ENCODE measurements around the gene MAP1B. TPM values are rescaled to one million over a fixed set of nuclear protein-coding genes. Genes with fewer than 3 reads are reported as not detected.

Gene MAP1B
- total and polyA plus RNA-seq, 9 of the 15 experiments (the other 6 are each of a cell fraction or from before 2014, with no cell fraction given), result 5.2 to 66.1 (median 17.3) TPM

DNA sequence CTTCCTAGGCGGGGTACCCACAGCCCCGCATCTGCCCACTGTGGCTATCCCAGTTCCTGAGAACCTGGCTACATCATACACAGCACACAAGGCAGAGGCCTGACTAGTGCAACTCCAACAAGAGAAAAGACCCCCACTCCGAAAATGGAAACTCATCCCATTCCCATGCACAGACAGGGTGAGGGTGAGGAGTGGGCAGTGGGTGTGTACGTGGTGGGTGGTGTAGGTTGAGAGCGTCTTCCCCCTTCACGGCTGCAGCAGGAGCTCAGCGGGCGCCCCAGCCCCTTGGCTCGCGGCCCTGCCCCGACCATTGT lies 501 bp upstream of the MAP1B start:
- Histone ChIP-seq H3K27me3 (ENCODE audit: control insufficient read depth in 2 of 2, insufficient read depth in 2 of 2, low read length in 2 of 2) (no peaks in the 10 kb centered on the region), H3K9me3 (replicated peaks; ENCODE audit: control insufficient read depth, insufficient read depth, low read depth, low read length) (no peaks in the 10 kb centered on the region), H3K4me2 (ENCODE audit: insufficient read depth, low read length) (peak overlapping the region; percentile 89), H3K9ac (ENCODE audit: insufficient read depth in 1 of 2, low read depth in 2 of 2, low read length in 2 of 2) (peak overlapping the region; percentile 86 to 94), H3K27ac (ENCODE audit: extremely low read depth, low read depth, low read length) (peak overlapping the region; percentile 53), H3K4me3 (peak overlapping the region; percentile 66), H2AFZ (ENCODE audit: low read depth, low read length) (peak overlapping the region; percentile 94), H3K9me1 (ENCODE audit: control insufficient read depth, insufficient read depth, low read length) (peaks cover 3% of the 10 kb centered on the region), H3K79me2 (ENCODE audit: control insufficient read depth, insufficient read depth, low read length) (peaks cover 43% of the 10 kb centered on the region), H4K20me1 (replicated peaks; ENCODE audit: control insufficient read depth, insufficient read depth, low read length) (peaks cover 14% of the 10 kb centered on the region; the same call in 1 of the 2 replicates), H3K36me3 (ENCODE audit: control insufficient read depth, insufficient read depth, low read length) (peaks cover 11% of the 10 kb centered on the region), H3K4me1 (replicated peaks in 1 of 2; ENCODE audit: control insufficient read depth in 2 of 2, insufficient read depth in 2 of 2, low read length in 2 of 2) (peaks cover 18 to 30% of the 10 kb centered on the region in 2 experiments)
- in situ Hi-C loops (cut with MboI), result no loop called here
- CTCF ChIA-PET (ENCODE audit: low intra/inter-chr PET ratio), result no interaction called here
- FAIRE-seq (no peak), DNase-seq (ENCODE audit: extremely low read depth in 1 of 4, low spot score in 3 of 4) (no peak), ATAC-seq (peak; percentile 3)
- POLR2A ChIA-PET, result interaction anchor here (0.5 to 5.1 kb wide), 8 partner anchors 8 to 432 kb away, joined by 3 to 21 read pairs (median 4); no protein-coding TSS in a partner anchor
- intact Hi-C loops (cut with micrococcal nuclease), result no loop called here
- 22% methylated on average over 8 of the region's 11 CpGs for WGBS (ENCODE audit: insufficient coverage, low coverage, missing lambda C conversion rate)
- BruUV-seq (replicated peaks), result no TSS peak
- peak; percentile 64; the same call in 1 of the 2 replicates for TF ChIP-seq DMBX1 (CRISPR knock-in tag; IDR thresholded peaks at IDR 0.05; ENCODE audit: borderline replicate concordance)
- no peak for TF ChIP-seq ZNF551 (CRISPR knock-in tag; IDR thresholded peaks at IDR 0.05)
- TF ChIP-seq MAFF (IDR thresholded peaks at IDR 0.05; ENCODE audit: low read length), result no peak
- 0 out of 2 replicates have a peak, but pooled peaks have one; percentile 6 for TF ChIP-seq LCOR (CRISPR knock-in tag; IDR thresholded peaks at IDR 0.05)
- 0 out of 2 replicates have a peak, but pooled peaks have one; percentile 59 for TF ChIP-seq HDAC8 (tag; IDR thresholded peaks at IDR 0.05)
- TF ChIP-seq SMAD4 (CRISPR knock-in tag; conservative IDR thresholded peaks at IDR 0.05), result peak; percentile 80; the same call in 1 of the 2 replicates
- peak; percentile 70; the same call in 1 of the 2 replicates for TF ChIP-seq NR4A1 (CRISPR knock-in tag; IDR thresholded peaks at IDR 0.05)
- no peak for TF ChIP-seq NR4A1 (tag; IDR thresholded peaks at IDR 0.05)
- TF ChIP-seq HNRNPL (IDR thresholded peaks at IDR 0.05; ENCODE audit: low read depth, low read length), result no peak
- no peak for TF ChIP-seq NR3C1 (CRISPR knock-in tag; IDR thresholded peaks at IDR 0.05)
- TF ChIP-seq CREB1 (IDR thresholded peaks at IDR 0.05), result no peak
- no peak; the same call in 1 of the 2 replicates for TF ChIP-seq CREB1 (CRISPR knock-in tag; IDR thresholded peaks at IDR 0.05)
- no peak for TF ChIP-seq CHD1 (IDR thresholded peaks at IDR 0.05; ENCODE audit: low read length)
- TF ChIP-seq MLLT1 (IDR thresholded peaks at IDR 0.05), result no peak
- TF ChIP-seq, protein P1, sequence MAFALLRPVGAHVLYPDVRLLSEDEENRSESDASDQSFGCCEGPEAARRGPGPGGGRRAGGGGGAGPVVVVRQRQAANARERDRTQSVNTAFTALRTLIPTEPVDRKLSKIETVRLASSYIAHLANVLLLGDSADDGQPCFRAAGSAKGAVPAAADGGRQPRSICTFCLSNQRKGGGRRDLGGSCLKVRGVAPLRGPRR (CRISPR knock-in tag; IDR thresholded peaks at IDR 0.05), result peak; percentile 56; the same call in 1 of the 2 replicates
- no peak for TF ChIP-seq POLR2A (conservative IDR thresholded peaks at IDR 0.05)
- TF ChIP-seq RFX1 (IDR thresholded peaks at IDR 0.05), result no peak
- no peak for TF ChIP-seq NCOA1 (IDR thresholded peaks at IDR 0.05; ENCODE audit: low read depth)
- no peak for TF ChIP-seq PCBP1 (IDR thresholded peaks at IDR 0.05; ENCODE audit: low read depth, low read length, poor library complexity, severe bottlenecking)
- TF ChIP-seq STAT5A (IDR thresholded peaks at IDR 0.05; ENCODE audit: borderline replicate concordance, low read length), result no peak
- no peak for TF ChIP-seq ZBTB17 (CRISPR knock-in tag; IDR thresholded peaks at IDR 0.05)
- TF ChIP-seq, protein P2, sequence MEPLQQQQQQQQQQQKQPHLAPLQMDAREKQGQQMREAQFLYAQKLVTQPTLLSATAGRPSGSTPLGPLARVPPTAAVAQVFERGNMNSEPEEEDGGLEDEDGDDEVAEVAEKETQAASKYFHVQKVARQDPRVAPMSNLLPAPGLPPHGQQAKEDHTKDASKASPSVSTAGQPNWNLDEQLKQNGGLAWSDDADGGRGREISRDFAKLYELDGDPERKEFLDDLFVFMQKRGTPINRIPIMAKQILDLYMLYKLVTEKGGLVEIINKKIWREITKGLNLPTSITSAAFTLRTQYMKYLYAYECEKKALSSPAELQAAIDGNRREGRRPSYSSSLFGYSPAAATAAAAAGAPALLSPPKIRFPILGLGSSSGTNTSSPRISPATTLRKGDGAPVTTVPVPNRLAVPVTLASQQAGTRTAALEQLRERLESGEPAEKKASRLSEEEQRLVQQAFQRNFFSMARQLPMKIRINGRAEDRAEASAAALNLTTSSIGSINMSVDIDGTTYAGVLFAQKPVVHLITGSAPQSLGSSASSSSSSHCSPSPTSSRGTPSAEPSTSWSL (CRISPR knock-in tag; IDR thresholded peaks at IDR 0.05; ENCODE audit: borderline replicate concordance), result no peak

Data from K562 (cell line).